Activated T-cell treated with anti-CD3 and anti-CD28 coated beads, Interleukin-2, amount 50 U/mL, for 48 hours (primary cell): ENCODE data around the gene ITGB1BP1.
A peak's percentile ranks its signal among the peaks of the same experiment; 100 is the strongest.

ENCODE experiments used
- DNase-seq, 2 experiments: peaks; one replicate each; pipeline ENCODE4 v3.0.0-alpha.2; 2020

The ITGB1BP1 gene

DNA sequence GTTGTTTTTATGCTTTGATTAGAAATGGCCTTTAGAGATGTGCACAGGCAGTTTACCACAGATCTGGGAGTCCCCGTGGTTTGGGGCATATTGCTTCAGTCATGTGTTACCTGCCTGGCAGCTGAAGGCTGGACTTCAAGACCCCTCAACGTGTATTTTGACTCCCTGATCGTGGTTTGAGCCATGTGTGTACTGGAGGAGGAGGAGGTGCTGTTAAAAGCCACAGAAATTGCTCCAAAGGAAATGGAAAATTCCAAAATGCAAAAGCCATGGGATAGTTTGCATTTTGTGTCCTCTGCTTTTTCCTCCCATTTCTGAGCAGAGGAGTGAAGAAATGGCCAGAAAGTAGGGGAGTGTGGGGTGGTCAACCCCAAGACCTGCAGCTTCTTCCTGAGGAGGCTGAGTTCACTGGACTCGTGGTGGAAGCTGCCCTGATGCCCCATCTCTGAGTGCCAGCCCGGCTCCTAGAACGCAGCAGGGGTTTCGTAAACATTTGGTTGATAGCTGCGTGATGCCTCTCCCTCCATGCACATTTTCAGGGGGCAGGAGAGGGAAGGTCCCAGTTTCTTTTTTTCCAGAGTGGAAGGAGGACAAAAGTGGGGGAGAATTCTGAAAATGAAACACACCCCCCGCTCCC lies 45.7 kb downstream of the ITGB1BP1 start:
- no peak for DNase-seq

DNA sequence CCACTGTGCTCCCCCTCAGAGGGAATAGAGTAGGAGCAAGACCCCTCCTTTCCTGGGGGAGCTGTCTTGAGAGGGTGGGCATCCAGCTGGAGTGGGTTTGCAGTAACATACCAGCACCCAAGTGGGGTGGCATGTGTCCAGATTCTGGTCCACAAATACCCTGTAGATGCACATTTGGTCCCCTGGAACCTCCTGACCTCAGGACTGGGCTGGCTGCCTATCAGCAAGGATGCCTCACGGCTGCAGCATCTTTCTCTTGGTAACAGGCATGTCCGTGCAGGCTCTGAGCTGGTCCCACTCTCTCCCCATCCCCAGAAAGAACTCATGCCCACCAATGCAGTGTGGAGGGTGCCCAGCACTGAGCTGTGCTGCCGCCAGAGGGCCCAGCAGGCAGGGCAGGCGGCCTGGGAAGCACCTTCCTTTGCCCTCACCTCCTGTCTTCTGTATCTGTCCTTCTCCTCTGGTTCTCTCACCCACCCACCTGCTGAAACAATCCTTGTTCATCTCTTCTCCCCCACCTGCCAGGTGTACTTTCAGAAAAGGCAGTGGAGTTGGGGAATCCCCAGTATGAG lies 47.4 kb downstream of the ITGB1BP1 start:
- DNase-seq: no peak

DNA sequence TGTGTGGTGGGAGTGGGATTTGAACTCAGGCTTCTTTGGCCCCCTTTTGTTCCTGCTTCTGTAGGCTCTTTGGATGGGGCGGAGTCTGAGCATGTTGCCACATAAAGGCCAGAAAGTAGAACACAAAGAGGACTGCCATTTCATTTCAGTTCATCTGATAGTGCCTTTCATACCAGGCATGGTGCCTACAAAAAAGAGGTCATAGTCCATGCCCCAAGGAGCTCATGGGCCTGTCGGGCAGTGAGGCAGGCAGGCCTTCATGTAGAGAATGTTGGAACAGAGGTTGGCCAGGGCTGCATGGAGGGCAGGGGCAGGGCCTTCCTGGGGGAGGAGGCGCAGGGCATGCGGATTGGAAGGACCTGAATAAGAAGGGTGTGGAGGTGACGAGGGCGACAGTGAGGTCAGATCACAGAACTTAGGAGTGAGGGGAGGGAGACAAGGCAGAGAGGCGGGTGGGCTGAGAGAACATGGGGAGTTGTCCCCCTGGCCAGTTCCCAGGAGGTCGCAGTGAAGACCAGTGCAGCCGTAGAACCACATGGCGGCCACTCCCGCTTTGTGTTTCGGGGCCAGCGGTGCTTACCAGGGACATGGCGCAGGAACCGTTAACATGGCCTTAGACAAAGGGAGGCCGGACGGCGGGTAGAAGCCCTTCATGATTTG lies 49.1 kb downstream of the ITGB1BP1 start:
- DNase-seq: no peak

- DNase-seq: no peak
Measured at GRCh38 chr2:9373476-9373875, 49.9 kb downstream of the ITGB1BP1 start.

DNA sequence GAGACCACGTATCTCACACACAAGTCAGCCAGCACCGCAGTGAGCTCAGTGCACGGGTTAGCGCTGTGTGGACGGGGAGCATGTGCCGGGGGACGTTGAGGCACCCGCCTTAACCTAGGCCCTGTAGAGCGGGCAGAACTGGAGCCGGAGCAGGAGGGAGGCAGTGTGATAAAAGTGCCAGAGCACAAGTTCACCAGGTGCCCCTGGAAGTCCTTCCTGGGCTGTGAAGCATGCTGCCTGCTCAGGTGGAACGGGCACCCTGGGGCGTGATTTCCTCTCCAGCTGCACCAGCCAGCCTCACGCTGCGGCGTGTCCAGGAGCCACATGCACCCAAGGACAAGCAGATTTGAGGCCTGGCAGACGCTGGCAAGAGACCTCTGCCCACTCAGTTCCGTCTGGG lies 50.3 kb downstream of the ITGB1BP1 start:
- DNase-seq: no peak

- DNase-seq: peak; percentile 38 to 43
Measured at GRCh38 chr2:9370746-9371145, 52.6 kb downstream of the ITGB1BP1 start.

DNA sequence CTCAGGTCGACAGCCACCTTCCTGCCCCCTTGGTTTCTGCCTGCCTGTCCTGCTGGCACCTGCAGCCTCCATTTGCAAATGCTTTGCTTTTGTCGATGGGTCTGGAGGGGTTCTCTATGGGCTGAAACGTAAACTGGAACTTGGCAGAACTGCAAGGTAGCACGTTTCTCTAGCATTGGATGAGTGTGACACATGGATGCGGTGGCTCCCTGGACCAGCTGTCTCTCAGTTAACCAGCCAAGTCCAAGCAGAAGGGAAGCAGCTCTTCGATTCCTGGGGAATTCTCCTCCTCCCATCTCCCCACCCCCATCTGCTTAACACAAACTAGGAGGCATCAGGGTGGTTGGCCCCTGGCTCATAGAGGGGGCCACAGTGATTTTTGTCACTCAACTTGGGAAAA lies 57.3 kb downstream of the ITGB1BP1 start:
- no peak for DNase-seq

- no peak for DNase-seq
Measured at GRCh38 chr2:9365498-9366019, 57.8 kb downstream of the ITGB1BP1 start.

DNA sequence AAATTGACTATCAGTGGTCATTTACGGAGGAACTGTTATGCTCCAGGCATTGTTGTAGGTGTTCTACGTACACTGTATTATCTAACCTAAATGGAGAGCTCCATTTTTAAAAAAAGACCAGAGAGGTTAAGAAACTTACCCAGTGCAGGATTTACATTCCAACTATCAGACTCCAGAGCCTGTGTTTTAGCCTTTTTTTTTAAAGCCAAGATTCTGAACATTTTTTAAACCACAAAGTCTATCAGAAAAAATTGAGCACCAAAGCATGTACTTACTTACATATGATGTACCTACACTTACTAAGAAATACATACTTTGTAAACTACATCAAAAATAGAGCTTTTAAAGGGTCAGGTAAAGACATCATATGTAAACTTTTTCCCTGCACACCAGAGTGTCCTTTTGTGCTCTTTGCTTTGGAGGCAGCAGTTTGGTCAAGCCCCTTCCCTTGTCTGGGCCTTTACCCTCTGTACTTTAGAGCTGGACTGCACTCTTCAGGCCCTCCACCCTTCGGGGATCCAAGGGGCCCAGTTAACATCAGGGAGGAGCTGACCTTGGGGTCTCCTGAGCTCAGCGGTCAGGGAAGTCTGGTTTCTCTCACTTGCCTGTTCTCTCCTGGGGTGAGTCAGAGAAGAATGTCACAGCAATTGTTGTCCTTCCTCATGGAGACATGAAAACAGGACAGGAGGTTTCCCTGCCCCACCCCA lies 58.4 kb downstream of the ITGB1BP1 start:
- DNase-seq: no peak

- no peak for DNase-seq
Measured at GRCh38 chr2:9364373-9364772, 59.0 kb downstream of the ITGB1BP1 start.

DNA sequence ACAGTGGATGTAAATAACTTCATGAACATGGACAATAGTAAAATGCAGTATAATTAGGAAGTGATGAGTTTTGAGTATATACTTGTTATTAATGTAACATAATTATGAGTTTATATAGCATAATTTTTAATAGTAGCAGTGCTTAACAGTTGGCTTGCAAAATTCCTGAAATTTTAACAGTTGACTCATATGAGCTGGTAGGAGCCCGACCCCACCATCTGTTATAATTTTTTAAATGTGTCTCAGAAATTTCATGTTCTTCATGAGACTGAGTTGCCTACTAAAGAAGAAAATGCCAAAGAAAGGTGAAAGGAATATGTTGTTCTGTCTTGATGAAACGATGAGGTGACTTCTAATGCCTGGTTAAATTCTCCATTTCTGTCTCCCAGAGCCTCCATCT lies 62.6 kb downstream of the ITGB1BP1 start:
- no peak for DNase-seq

GRCh38 chr2:9360110-9360509 lies 63.2 kb downstream of the ITGB1BP1 start:
- no peak for DNase-seq

DNA sequence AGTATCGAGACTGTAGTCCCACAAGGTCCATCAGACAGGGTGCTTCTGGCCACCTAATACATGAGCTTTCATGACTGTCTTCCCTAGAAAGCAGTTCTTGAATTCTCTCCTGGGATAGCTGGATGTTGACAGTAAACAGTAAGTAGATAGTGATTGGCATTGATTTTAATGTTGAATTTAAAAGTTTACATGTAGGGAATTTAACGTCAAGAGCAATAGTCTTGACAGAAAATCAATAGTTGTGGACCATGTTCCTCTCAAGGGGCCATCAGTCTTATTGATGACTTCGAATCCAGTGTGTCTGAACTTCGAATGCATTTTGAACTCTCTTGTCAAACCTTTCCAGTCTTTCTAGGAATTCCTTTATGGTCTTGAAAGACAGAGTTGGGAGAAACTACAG lies 63.9 kb downstream of the ITGB1BP1 start:
- DNase-seq: no peak

DNA sequence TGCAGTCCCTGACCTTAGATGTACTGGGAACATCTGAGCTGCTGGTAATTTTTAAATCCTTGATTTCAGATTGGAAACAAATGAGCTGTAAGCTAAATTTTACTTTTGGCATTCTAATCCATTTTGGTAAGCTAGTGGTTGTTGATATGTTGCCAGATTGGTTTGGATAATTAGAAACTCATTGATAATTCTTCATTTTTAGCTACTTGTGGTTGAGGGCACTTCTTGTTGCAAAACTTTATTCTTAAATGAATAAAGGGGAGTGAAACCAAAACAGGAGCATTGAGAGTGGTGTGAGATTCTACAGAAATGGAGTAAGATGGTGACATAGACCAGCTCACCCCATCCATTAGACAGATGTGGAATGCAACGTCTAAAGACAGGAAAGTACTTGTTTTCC lies 64.5 kb downstream of the ITGB1BP1 start:
- no peak for DNase-seq

DNA sequence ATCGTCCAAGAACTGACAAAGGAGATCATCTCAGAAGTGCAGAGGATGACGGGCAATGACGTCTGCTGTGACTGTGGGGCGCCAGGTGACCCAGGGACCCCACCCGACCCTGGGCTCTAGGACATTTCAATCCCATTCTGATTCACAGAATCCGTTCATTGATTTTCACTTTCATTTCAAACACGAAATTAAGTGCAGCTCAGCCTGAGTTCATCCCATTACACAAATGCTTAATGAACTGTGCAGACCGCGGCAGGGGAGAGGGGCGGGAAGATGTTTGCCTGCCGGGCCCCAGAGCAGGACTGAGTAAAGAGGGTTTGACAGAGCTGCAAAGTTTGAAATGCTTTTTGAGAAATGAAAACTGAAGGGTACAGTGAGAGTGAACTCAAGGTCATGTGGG lies 67.1 kb downstream of the ITGB1BP1 start:
- DNase-seq: no peak

DNA sequence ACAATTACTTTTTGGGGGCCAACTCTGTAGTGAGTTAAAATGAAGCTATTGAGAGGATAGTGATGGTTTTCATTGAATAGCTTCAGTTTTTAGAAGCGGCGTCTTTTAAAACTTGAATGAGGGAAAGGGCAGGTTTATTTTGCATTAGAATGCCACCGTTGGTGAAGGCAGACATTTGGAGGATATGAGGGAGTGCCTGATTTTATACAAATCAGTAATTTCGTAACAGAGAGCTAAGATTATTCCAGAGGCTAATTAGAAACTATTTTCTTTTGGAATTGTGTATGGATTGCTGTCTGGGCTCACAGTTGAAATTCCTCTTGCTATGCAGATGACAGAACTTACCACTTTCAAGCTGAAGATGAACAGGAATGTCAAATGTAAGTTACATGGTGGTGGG lies 67.6 kb downstream of the ITGB1BP1 start:
- DNase-seq: no peak

- no peak for DNase-seq
Measured at GRCh38 chr2:9355270-9355669, 68.1 kb downstream of the ITGB1BP1 start.

DNA sequence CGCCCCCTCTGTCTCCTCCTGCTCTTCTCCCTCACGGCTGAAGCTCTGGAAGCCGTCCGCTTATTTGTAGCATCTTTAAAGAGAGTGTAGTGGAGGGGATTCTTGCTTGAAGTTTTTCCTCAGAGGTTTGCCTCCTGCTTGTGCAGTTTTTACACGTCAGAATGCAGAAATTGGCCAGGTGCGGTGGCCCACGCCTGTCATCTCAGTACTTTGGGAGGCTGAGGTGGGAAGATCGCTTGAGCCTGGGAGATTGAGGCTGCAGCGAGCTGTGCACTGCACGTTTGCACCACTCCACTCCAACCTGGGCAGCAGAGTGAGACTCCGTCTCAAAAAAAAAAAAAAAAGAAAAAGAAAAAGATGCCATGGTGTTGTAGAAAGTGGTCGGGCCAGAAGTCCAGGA lies 69.0 kb downstream of the ITGB1BP1 start:
- DNase-seq: no peak
